Measurements from ENCODE around the gene IMPG2.
"Not testable (repeated sequence)": the region's sequence is repeated elsewhere in the genome, so short reads cannot be mapped to it uniquely, and the experiment has no call there.

IMPG2 gene

GRCh38 chr3:101320475-101320874 is at the start of gene IMPG2:
IMPG2 (minus strand) TSS chr3:101320575; CDS start chr3:101320372, 203 bp downstream.
- DNase-seq (ENCODE audit: low read depth), result no peak

GRCh38 chr3:101362406-101362805 is 42.0 kb upstream of the IMPG2 start:
- DNase-seq (ENCODE audit: low read depth), result no peak

GRCh38 chr3:101351829-101352228 is 31.5 kb upstream of the IMPG2 start:
- DNase-seq (ENCODE audit: low read depth), result no peak

GRCh38 chr3:101340591-101340990 is 20.2 kb upstream of the IMPG2 start:
- peak; percentile 6 for DNase-seq (ENCODE audit: low read depth)

- no peak for DNase-seq (ENCODE audit: low read depth)
Observed at GRCh38 chr3:101333883-101334282, 13.5 kb upstream of the IMPG2 start.

GRCh38 chr3:101329016-101329673 is 8.8 kb upstream of the IMPG2 start:
- DNase-seq (ENCODE audit: low read depth), result no peak

GRCh38 chr3:101325393-101326134 is 5.2 kb upstream of the IMPG2 start:
- no peak for DNase-seq (ENCODE audit: low read depth)

GRCh38 chr3:101319531-101319930 is 844 bp downstream of the IMPG2 start:
- no peak for DNase-seq (ENCODE audit: low read depth)

- DNase-seq (ENCODE audit: low read depth), result no peak
Observed at GRCh38 chr3:101312545-101312944, 7.8 kb downstream of the IMPG2 start.

- DNase-seq (ENCODE audit: low read depth), result no peak
Observed at GRCh38 chr3:101311676-101312075, 8.7 kb downstream of the IMPG2 start.

GRCh38 chr3:101310978-101311375 is 9.4 kb downstream of the IMPG2 start:
- no peak for DNase-seq (ENCODE audit: low read depth)

GRCh38 chr3:101308147-101308772 is 12.1 kb downstream of the IMPG2 start:
- DNase-seq (ENCODE audit: low read depth), result not testable (repeated sequence)

- no peak for DNase-seq (ENCODE audit: low read depth)
Observed at GRCh38 chr3:101303836-101304235, 16.5 kb downstream of the IMPG2 start.

GRCh38 chr3:101303089-101303731 is 17.2 kb downstream of the IMPG2 start:
- DNase-seq (ENCODE audit: low read depth), result no peak

- DNase-seq (ENCODE audit: low read depth), result no peak
Observed at GRCh38 chr3:101300073-101300472, 20.3 kb downstream of the IMPG2 start.

- no peak for DNase-seq (ENCODE audit: low read depth)
Observed at GRCh38 chr3:101292027-101292426, 28.3 kb downstream of the IMPG2 start.

- no peak for DNase-seq (ENCODE audit: low read depth)
Observed at GRCh38 chr3:101288294-101288693, 32.1 kb downstream of the IMPG2 start.

- no peak for DNase-seq (ENCODE audit: low read depth)
Observed at GRCh38 chr3:101284757-101285156, 35.6 kb downstream of the IMPG2 start.

- no peak for DNase-seq (ENCODE audit: low read depth)
Observed at GRCh38 chr3:101281521-101282030, 38.8 kb downstream of the IMPG2 start.

GRCh38 chr3:101279765-101280385 is 40.5 kb downstream of the IMPG2 start:
- no peak for DNase-seq (ENCODE audit: low read depth)

- no peak for DNase-seq (ENCODE audit: low read depth)
Observed at GRCh38 chr3:101279162-101279561, 41.2 kb downstream of the IMPG2 start.

- DNase-seq (ENCODE audit: low read depth), result no peak
Observed at GRCh38 chr3:101278727-101279126, 41.6 kb downstream of the IMPG2 start.
